ENCODE measurements around the gene ETV5. TPM values are rescaled to one million over a fixed set of nuclear protein-coding genes. Genes with fewer than 3 reads are reported as not detected.

ETV5 gene
- 10 to 100 TPM; 25.7 to 29.8 (median 28.9) TPM for polyA plus RNA-seq (ENCODE audit: insufficient read length in 3 of 3)

DNA sequence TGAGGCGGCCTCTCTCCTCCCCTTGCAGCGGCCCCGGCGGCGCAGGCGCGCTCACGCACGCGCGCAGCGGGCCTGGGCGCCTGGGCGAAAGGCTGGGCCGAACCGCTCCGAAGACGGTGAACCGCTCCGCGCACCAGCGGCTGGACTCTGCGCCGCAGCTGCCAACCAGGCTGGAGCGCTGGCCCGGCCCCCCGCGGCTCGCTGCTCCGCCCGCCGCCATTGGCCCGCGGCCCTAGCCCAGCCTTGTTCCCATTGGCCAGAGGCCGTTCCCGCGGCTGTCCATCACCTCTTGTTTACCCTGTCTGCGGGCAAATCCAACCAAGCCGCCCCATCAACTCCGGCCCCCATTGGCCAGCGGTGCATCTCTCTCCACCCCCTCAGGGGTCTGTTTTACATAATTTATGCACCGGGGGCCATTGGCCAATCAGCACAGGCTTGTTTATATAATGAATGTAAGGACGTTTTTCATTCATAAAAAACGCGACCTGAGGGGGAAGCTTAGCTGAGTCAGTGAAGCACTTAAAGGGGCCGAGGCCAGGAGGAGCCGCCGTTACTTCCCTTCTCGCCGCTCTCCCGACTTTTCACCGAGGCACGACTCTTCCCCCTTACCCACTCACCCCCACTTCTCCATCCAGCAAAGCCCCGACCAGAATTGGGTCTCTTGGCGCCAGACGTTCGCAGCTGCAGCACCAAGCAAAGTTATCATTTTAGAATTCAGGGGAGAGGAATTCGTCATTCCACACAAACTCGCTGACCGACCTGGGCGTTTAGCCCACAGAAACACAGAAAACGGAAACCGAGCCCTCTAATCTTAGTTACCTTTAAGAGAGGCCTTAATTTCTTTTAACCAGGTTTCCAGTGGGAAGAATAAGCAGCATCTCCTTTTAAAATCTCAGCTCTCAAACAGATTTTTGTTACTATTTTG lies at the start of gene ETV5:
ETV5 (minus strand) TSS at position 149 of the 925 bp plus-strand sequence. CDS start 3,221 bp downstream, outside the sequence.
- peak; percentile 95 to 97 (median 97) for DNase-seq (ENCODE audit: low read depth in 3 of 3, low spot score in 2 of 3)

DNA sequence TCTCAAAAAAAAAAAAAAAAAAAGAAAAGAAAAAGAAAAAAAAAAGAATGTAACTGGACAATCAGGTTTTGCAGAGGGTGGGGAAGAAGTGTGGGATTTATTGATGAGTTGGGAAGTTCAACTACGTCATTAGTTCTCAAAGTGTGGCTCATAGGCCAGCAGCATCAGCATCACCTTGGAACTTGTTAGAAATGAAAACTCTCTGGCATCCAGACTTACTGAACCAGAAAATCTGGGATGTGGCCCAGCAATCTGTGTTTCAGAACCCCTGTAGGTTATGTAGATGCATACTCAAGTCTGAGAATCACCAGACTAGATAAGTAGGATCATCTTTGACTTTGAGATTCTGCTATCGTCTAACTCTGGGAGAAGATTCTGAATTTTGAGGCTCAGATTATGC lies 45.8 kb upstream of the ETV5 start:
- no peak for DNase-seq (ENCODE audit: low read depth in 3 of 3, low spot score in 2 of 3)

GRCh38 chr3:186152889-186153292 lies 44.0 kb upstream of the ETV5 start:
- DNase-seq (ENCODE audit: low read depth in 3 of 3, low spot score in 2 of 3), result no peak

DNA sequence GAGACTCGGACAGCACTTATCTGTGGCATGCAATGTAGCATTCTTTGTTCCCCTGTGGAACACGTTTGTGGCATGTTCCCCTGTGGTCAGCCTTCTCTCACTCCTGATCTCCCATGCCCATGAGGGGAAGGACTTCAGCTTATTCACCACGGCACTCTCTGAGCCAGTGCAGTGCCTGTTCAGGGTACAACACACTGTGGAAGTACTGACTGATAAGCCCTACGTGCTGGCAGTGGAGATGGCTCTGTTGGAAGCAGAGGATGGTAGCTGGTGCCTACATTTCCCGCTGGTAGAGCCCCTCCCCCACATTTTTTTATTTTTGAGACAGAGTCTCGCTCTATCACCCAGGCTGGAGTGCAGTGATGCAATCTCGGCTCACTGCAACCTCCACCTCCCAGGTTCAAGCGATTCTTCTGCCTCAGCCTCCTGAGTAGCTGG lies 43.5 kb upstream of the ETV5 start:
- DNase-seq (ENCODE audit: low read depth in 3 of 3, low spot score in 2 of 3), result no peak

DNA sequence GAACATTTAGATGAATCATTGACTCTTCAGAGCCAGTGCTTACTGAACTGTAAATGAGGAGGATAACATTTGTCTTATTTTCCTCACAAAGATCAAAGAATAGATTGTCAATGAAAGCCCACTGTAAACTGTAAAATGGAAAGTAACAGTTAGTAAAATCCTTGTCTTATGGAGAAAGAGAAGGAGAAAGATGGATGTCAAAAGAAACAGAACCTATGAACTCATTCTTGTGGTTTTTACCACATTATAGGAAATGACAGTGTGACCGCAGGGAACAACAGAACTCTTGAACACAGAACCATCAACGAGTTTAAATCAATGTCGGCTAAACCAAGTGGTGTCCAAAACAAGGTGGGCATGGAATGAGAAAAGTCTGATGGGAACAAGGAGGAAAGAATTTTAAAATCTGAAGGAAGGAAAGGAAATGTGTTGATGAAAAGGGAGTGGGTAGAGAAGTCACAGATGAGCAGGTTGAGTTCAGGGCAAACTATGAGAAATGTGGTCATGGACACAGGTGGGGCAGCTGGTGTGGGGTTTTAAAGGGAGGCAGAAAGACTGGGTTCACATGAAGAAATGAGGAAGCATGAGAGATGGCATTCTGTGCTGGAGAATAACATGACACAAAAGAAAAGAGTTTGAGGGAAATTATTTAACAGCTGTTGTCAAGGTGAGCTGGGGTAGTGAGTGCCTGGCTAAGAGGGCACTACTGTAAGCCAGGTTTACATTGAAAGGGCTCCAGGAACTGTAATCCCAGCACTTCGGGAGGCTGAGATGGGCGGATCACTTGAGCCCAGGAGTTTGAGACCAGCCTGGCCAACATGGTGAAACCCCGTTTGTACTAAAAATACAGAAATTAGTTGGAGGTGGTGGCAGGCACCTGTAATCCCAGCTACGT lies 42.4 kb upstream of the ETV5 start:
- DNase-seq (ENCODE audit: low read depth in 3 of 3, low spot score in 2 of 3), result no peak

DNA sequence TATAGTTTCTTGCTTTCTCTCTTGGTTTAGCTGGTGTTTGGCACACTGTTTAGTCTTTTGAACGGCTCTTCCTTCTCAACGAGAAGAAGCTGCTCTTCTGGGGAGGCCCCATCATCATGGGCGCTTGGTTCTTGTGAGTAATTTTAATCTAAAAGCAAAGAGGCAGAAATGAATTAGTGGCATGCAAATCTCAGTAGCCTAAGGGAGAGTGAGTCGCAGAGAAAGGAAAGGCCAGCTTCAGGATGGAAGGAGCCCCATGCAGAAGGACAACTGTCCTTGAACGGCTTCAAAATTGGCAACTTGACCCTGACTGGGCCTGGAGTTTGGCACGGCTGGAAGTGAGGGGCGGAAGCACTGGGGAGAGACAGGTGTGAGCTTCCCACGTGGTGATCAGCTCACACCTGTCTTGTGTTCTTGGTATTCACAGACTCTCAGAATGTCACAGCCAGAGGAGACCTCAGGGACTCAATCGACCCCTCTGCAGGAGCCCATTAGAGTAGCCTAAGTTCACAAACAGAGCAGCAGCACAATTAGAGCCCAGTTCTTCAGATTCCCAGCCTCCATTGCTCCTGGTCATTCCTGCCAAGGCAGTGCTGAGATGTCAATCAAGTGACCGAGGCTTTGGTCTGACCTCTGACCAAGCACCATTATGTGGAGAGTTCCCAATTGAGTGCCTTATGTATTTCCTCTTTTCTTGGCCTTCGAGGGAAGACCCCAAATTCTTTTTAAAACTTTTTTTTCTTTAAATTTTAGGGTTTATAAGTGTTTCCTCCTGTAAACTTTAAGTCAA lies 41.3 kb upstream of the ETV5 start:
- no peak for DNase-seq (ENCODE audit: low read depth in 3 of 3, low spot score in 2 of 3)

DNA sequence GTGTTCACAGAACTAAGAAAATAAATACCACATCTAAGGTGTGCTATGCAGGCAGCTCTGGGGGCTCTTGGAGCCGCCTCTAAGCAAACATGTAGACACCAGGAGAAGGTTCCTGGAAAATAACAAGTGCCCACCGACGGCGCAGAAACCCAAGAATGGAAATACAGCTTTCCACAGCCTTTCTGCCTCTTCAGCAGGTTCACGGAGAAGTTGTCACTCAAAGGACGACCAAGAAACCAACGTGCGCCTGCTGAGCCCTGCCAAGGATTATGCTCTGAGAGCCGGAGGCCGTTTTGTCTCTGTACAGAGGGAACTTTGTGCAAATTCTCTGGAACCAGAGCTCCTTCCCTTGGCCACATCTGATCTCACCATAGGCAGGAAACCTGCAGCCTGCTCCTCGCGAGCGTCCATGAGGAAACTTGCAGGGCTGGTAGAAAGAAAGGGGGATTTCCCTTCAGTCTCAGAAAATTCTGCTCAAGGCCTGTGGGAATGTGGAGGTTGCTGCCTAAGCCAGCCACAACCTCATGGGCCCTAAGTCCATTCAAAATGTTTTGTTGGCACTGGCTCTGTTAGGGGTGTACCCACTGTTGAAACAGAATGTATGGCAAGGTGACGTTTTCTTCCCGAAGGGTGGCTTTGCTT lies 40.6 kb upstream of the ETV5 start:
- DNase-seq (ENCODE audit: low read depth in 3 of 3, low spot score in 2 of 3), result no peak

GRCh38 chr3:186144257-186144656 lies 35.4 kb upstream of the ETV5 start:
- DNase-seq (ENCODE audit: low read depth in 3 of 3, low spot score in 2 of 3), result no peak

GRCh38 chr3:186143250-186143649 lies 34.4 kb upstream of the ETV5 start:
- DNase-seq (ENCODE audit: low read depth in 3 of 3, low spot score in 2 of 3), result no peak

DNA sequence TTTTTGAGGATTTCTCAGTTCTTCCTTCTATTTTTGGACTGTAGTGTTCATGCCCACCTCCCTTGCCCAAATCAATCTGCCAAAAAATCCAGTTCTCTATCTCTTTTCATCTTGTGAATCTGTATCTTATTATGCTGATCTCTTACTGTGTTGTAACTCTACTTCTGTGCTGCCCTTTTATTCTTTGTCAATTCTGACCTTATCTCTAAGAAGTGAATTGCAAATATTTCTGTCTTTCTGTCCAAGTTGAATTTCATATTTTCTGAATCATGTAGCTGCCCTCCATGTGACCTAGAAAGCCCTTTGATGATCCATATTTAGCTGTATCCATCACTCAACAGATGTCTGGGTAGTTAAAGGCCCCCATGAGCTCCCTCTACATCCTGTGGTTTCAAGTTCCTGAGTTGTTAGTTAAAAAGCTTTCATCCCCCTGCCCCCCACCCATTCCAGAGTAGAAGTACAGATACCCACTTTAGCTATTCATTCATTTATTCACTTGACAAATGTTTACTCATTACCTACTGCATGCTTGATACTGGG lies 33.6 kb upstream of the ETV5 start:
- DNase-seq (ENCODE audit: low read depth in 3 of 3, low spot score in 2 of 3), result no peak

DNA sequence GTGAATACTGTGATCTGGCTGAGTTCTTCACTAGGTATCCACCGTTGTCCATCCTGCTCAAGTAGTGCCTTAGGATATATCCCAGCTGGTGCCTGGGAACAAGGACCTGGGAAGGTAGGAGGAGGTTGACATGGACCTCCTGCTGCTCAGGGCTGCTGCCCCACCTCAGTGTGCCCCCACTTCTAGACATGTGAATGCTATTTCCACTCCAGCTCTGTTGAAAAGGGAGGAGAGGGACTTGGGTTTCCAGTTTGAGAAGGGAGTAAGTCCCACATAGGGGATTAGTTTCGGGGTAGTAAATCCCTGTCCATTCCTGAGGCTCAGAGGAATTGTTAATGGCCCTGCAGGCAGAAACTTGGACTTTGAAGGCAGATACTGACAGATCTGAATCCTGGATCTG lies 32.9 kb upstream of the ETV5 start:
- DNase-seq (ENCODE audit: low read depth in 3 of 3, low spot score in 2 of 3), result no peak

DNA sequence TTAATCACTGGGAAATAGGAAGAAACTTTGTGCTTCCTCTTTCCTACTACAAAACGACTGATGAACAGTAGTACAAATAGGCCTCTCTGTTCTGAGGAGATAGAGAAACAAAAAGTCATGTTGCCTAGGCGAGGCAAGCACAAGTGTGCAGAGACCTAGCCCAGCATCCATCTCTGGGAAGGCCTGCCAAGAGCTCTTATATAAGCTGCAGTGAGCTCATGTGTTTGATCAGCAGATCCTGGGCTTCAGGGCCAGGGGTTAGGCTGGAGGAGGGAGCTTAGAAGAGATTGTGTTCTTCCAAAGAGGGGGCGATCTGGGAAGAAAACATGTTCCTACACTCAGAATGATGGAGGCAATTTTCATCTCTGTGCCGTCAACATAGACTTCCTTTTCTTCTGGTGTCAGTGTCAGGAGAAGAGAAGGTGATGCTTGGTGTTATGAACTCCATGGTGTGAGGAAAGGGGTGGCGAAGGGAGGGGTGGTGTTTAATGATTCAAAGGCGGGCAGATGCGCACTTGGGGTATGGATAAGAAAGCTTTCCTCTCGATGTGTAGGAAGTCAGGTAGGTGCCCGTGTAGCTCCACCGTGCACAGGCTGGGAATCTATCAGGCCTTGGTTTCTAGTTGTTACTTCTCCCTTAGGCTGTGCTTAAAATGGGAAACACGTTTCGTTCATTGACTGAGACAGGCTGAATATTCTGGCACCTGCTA lies 29.5 kb upstream of the ETV5 start:
- no peak for DNase-seq (ENCODE audit: low read depth in 3 of 3, low spot score in 2 of 3)

DNA sequence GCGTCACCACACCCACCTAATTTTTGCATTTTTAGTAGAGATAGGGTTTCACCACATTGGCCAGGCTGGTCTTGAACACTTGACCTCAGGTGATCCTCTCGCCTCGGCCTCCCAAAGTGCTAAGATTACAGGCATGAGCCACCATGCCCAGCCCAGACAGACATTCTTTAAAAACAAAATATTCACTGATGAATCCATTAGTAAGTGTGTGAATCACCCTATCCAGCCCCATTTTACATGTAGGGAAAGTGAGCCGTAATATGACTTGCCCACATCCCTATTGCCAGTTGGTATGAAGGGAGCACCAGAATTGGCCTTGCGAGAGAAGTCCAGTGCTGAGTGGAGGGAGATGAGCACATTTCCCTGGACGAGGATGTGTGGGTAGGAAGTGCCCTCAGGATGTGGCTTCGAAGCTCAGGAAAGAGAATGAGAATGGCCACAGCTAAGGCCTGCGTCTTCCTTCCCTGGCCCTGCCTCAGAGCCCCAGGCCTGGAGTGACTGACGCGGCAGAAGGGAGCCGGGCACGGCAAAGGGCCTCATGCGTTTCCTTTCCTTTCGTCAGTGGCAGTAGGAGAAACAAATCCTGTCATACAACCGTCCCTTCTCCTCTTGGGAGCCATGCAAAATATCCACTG lies 28.3 kb upstream of the ETV5 start:
- no peak for DNase-seq (ENCODE audit: low read depth in 3 of 3, low spot score in 2 of 3)

- DNase-seq (ENCODE audit: low read depth in 3 of 3, low spot score in 2 of 3), result no peak
Observed at GRCh38 chr3:186133980-186134379, 25.1 kb upstream of the ETV5 start.

- no peak for DNase-seq (ENCODE audit: low read depth in 3 of 3, low spot score in 2 of 3)
Observed at GRCh38 chr3:186132487-186132886, 23.6 kb upstream of the ETV5 start.

- no peak for DNase-seq (ENCODE audit: low read depth in 3 of 3, low spot score in 2 of 3)
Observed at GRCh38 chr3:186129206-186129605, 20.3 kb upstream of the ETV5 start.

DNA sequence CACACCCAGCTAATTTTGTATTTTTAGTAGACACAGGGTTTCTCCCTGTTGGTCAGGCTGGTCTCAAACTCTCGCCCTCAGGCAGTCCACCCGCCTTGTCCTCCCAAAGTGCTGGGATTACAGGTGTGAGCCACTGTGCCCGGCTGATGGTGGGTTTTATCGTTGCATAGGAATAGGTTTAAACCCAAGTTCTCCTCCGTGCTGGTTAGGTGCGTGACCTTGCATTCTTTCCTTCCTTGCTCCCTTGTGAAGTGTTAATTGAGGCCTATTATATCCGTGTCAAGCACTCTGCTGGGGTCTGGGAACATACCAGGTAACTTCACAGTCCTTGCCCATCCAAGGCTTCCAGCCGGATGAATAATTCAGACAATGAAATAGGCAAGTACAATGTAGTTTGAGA lies 19.3 kb upstream of the ETV5 start:
- no peak for DNase-seq (ENCODE audit: low read depth in 3 of 3, low spot score in 2 of 3)

DNA sequence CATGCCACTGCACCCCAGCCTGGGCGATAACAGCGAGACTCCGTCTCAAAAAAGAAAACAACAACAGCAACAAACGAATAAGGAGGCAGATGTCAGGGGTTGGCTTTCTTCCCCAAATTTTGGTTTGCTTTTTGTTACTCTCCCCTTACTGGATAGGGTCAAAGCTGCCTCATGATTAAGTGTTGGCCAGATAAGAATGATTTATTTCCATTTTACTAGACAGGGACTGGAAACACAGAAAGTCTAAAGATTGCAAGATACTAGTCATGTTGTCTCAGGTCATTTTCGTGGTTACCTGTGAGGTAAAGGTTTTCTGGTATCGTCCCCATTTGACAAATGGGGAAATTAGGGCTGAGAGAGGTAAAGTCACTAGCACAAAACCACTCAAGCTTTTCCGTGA lies 18.6 kb upstream of the ETV5 start:
- DNase-seq (ENCODE audit: low read depth in 3 of 3, low spot score in 2 of 3), result no peak

- no peak for DNase-seq (ENCODE audit: low read depth in 3 of 3, low spot score in 2 of 3)
Observed at GRCh38 chr3:186125118-186125517, 16.2 kb upstream of the ETV5 start.
